Measurements from ENCODE around the gene IGF2. TPM values are rescaled to one million over a fixed set of nuclear protein-coding genes. Genes with fewer than 3 reads are reported as not detected.

Gene IGF2
- total RNA-seq, 1 donor from 2014 or later: 188 TPM

DNA sequence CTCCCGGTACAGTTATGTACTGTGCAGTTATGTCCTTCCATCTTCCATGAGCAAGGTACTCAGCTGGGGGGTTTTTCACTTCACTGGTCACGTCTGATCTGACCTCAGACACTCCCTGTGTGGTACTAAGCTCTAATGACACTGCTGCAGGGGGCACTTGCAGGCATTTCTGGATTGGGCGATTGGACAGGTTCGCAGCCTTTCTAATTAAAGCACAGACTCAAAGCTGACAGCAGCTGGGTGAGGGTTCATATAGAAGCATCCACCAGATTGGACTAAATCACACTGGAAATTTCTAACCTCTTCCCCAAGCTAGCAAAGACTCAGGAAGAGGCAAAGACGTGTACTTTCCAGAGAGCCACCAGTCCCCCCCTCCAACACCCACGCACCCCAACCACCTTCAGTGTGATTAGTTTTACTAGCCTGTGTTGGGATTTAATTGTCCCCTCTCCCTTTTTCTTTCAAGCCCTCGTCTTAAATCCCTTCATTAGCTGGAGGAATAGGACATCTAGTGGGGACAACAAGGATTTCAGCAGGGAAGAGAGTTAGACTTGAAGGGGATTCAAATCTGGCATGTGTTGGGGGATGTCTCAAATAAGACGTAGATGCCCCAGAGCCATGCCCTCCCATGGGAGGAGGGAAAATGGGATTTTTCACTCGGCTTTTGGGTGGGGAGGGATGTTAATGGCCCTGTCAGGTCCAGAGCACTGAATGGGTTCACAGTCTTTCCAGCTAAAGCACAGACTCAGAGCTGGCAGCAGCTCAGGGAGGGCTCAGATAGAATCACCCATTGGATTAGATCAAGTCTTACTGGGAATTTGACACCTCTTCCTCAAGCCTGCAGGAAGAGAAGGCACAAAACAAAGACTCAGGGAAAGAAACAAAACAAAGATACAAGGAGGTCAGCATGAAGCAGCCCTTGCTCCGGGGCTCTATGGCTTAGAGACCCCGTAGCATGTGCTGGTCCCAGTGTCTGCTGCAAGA, 11.0 kb upstream of the IGF2 start:
- Mint-ChIP-seq H3K36me3 (ENCODE audit: low read depth, unreplicated experiment) (no peaks in the 10 kb centered on the region), H3K9me3 (ENCODE audit: unreplicated experiment) (no peaks in the 10 kb centered on the region), H3K27ac (ENCODE audit: unreplicated experiment) (no peak overlapping the region), H3K27me3 (ENCODE audit: low read depth, unreplicated experiment) (peaks cover 60% of the 10 kb centered on the region), H3K4me1 (ENCODE audit: low read depth, unreplicated experiment) (no peaks in the 10 kb centered on the region), H3K4me3 (ENCODE audit: unreplicated experiment) (no peak overlapping the region)
- H3K9ac ChIP-seq (ENCODE audit: low read length): no peak overlapping the region
- peak; percentile 41 for DNase-seq (ENCODE audit: low read depth)
- no peaks in the 10 kb centered on the region for H3K79me2 ChIP-seq (ENCODE audit: insufficient read depth, low read length)
- TF ChIP-seq CTCF (IDR thresholded peaks at IDR 0.05; ENCODE audit: insufficient read depth, low read depth, low read length) (peak; percentile 60), EZH2 (IDR thresholded peaks at IDR 0.05; ENCODE audit: insufficient read depth, low read length) (no peak)
- no peaks in the 10 kb centered on the region for H3K9me3 ChIP-seq (ENCODE audit: insufficient read depth, low read depth, low read length)
- no peaks in the 10 kb centered on the region for H3K4me1 ChIP-seq (ENCODE audit: insufficient read depth, low read length)
- no peaks in the 10 kb centered on the region for H3K36me3 ChIP-seq (ENCODE audit: insufficient read depth, low read length)
- H3K27ac ChIP-seq (ENCODE audit: low read depth, low read length): no peak overlapping the region
- no peak for FAIRE-seq
- no peak overlapping the region for H3K4me3 ChIP-seq (ENCODE audit: insufficient read depth, low read depth, low read length)
- peaks cover 16% of the 10 kb centered on the region for H4K20me1 ChIP-seq (ENCODE audit: insufficient read depth, low read length)
- no peak overlapping the region for H3K4me2 ChIP-seq (ENCODE audit: low read length)
- H2AFZ ChIP-seq (ENCODE audit: low read depth, low read length): no peak overlapping the region
- H3K27me3 ChIP-seq (ENCODE audit: insufficient read depth, low read length): peaks cover 58% of the 10 kb centered on the region

DNA sequence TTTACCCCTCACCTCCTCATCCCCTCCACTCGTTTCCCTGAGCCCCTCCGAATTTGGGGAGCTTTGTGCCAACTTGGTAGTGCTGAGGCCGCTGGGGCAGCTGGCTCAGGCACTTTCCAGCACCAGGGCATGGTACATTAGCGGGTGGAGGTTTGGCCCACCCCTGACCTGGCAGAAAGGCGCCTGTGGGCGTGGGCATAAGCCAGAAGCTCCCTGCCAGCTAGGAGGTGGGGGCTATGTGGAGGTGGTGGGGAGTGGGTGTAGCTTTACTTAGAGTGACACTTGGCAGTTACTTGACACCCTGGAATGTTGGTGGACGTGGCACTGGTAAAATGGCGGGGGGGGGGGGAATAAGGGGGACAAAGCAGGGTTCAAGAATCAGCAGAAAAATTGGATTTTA, 10.3 kb upstream of the IGF2 start:
- Mint-ChIP-seq H3K4me3 (ENCODE audit: unreplicated experiment) (no peak overlapping the region), H3K4me1 (ENCODE audit: low read depth, unreplicated experiment) (no peaks in the 10 kb centered on the region), H3K9me3 (ENCODE audit: unreplicated experiment) (no peaks in the 10 kb centered on the region), H3K36me3 (ENCODE audit: low read depth, unreplicated experiment) (no peaks in the 10 kb centered on the region), H3K27me3 (ENCODE audit: low read depth, unreplicated experiment) (peaks cover 65% of the 10 kb centered on the region), H3K27ac (ENCODE audit: unreplicated experiment) (no peak overlapping the region)
- H3K27ac ChIP-seq (ENCODE audit: low read depth, low read length): no peak overlapping the region
- TF ChIP-seq CTCF (IDR thresholded peaks at IDR 0.05; ENCODE audit: insufficient read depth, low read depth, low read length): no peak
- no peak for TF ChIP-seq EZH2 (IDR thresholded peaks at IDR 0.05; ENCODE audit: insufficient read depth, low read length)
- no peaks in the 10 kb centered on the region for H3K36me3 ChIP-seq (ENCODE audit: insufficient read depth, low read length)
- peaks cover 16% of the 10 kb centered on the region for H4K20me1 ChIP-seq (ENCODE audit: insufficient read depth, low read length)
- H3K4me2 ChIP-seq (ENCODE audit: low read length): no peak overlapping the region
- no peaks in the 10 kb centered on the region for H3K4me1 ChIP-seq (ENCODE audit: insufficient read depth, low read length)
- FAIRE-seq (no peak), DNase-seq (ENCODE audit: low read depth) (no peak)
- H3K9ac ChIP-seq (ENCODE audit: low read length): no peak overlapping the region
- no peak overlapping the region for H2AFZ ChIP-seq (ENCODE audit: low read depth, low read length)
- H3K4me3 ChIP-seq (ENCODE audit: insufficient read depth, low read depth, low read length): no peak overlapping the region
- peaks cover 64% of the 10 kb centered on the region for H3K27me3 ChIP-seq (ENCODE audit: insufficient read depth, low read length)
- H3K79me2 ChIP-seq (ENCODE audit: insufficient read depth, low read length): no peaks in the 10 kb centered on the region
- no peaks in the 10 kb centered on the region for H3K9me3 ChIP-seq (ENCODE audit: insufficient read depth, low read depth, low read length)

- H3K79me2 ChIP-seq (ENCODE audit: insufficient read depth, low read length): no peaks in the 10 kb centered on the region
- H3K4me1 Mint-ChIP-seq (ENCODE audit: low read depth, unreplicated experiment): no peaks in the 10 kb centered on the region
- DNase-seq (ENCODE audit: low read depth): no peak
- H2AFZ ChIP-seq (ENCODE audit: low read depth, low read length): no peak overlapping the region
- no peaks in the 10 kb centered on the region for H3K4me1 ChIP-seq (ENCODE audit: insufficient read depth, low read length)
- H3K9me3 ChIP-seq (ENCODE audit: insufficient read depth, low read depth, low read length): no peaks in the 10 kb centered on the region
- H3K4me3 Mint-ChIP-seq (ENCODE audit: unreplicated experiment): no peak overlapping the region
- peaks cover 63% of the 10 kb centered on the region for H3K27me3 Mint-ChIP-seq (ENCODE audit: low read depth, unreplicated experiment)
- H3K9ac ChIP-seq (ENCODE audit: low read length): no peak overlapping the region
- no peaks in the 10 kb centered on the region for H3K36me3 Mint-ChIP-seq (ENCODE audit: low read depth, unreplicated experiment)
- H3K9me3 Mint-ChIP-seq (ENCODE audit: unreplicated experiment): no peaks in the 10 kb centered on the region
- TF ChIP-seq CTCF (IDR thresholded peaks at IDR 0.05; ENCODE audit: insufficient read depth, low read depth, low read length) (no peak), EZH2 (IDR thresholded peaks at IDR 0.05; ENCODE audit: insufficient read depth, low read length) (peak; percentile 16)
- FAIRE-seq: no peak
- H4K20me1 ChIP-seq (ENCODE audit: insufficient read depth, low read length): peaks cover 16% of the 10 kb centered on the region
- H3K4me3 ChIP-seq (ENCODE audit: insufficient read depth, low read depth, low read length): no peak overlapping the region
- H3K36me3 ChIP-seq (ENCODE audit: insufficient read depth, low read length): no peaks in the 10 kb centered on the region
- H3K27me3 ChIP-seq (ENCODE audit: insufficient read depth, low read length): peaks cover 73% of the 10 kb centered on the region
- no peak overlapping the region for H3K27ac Mint-ChIP-seq (ENCODE audit: unreplicated experiment)
- no peak overlapping the region for H3K27ac ChIP-seq (ENCODE audit: low read depth, low read length)
- H3K4me2 ChIP-seq (ENCODE audit: low read length): no peak overlapping the region
Observed at GRCh38 chr11:2148595-2148994, 9.4 kb upstream of the IGF2 start.

All from astrocyte (in vitro differentiated cells and primary cell).